Common myeloid progenitor, CD34-positive (primary cell): ENCODE results near the gene HOXB1.

Source experiments
- CTCF ChIA-PET: fragments of 350-600 bp; sonication (Branson Sonifier 250); formaldehyde crosslinking; loops from one replicate; lab custom pipeline; 2021; ENCODE audit warnings: antibody characterized with exemption; lab: Charles Lee
- POLR2A ChIA-PET: fragments of 350-600 bp; sonication (Branson Sonifier 250); formaldehyde crosslinking; loops from one replicate; lab custom pipeline; 2021; ENCODE audit warnings: antibody characterized with exemption; lab: Charles Lee
- DNase-seq, 3 donors: peaks; one replicate each; pipeline versions ENCODE4 v3.0.0 to v3.0.0-alpha.2; 2013
- H3K27ac ChIP-seq, 2 experiments: 1 replicate in 1 of 2; 2 replicates in 1 of 2; pipeline ENCODE4 v1.7.0; 2013; ENCODE audit warnings: inconsistent platforms in 2 of 2, low read length in 2 of 2, mild to moderate bottlenecking in 2 of 2, low read depth in 1 of 2, moderate library complexity in 1 of 2; ENCODE audit not compliant: severe bottlenecking in 2 of 2, insufficient read depth in 1 of 2, poor library complexity in 1 of 2
- H3K27me3 ChIP-seq, 5 experiments: replicated peaks in 2 of 5; 1 replicate in 3 of 5; 2 replicates in 2 of 5; pipeline versions ENCODE4 v1.6.1 to v1.7.0; 2013; ENCODE audit warnings: low read length in 4 of 5, mild to moderate bottlenecking in 2 of 5, moderate library complexity in 2 of 5, inconsistent platforms in 1 of 5; ENCODE audit not compliant: insufficient read depth in 5 of 5, control insufficient read depth in 4 of 5
- H3K36me3 ChIP-seq, 4 experiments: 1 replicate in 2 of 4; 2 replicates in 2 of 4; pipeline versions ENCODE4 v1.6.1 to v1.7.0; 2013; ENCODE audit warnings: low read length in 3 of 4, control low read depth in 1 of 4, mild to moderate bottlenecking in 1 of 4; ENCODE audit not compliant: control insufficient read depth in 4 of 4, insufficient read depth in 4 of 4
- H3K4me1 ChIP-seq, 4 experiments: 1 replicate in 3 of 4; 2 replicates in 1 of 4; pipeline versions ENCODE4 v1.6.1 to v1.7.1; 2013; ENCODE audit warnings: low read length in 3 of 4, mild to moderate bottlenecking in 3 of 4, control low read depth in 1 of 4, inconsistent platforms in 1 of 4, moderate library complexity in 1 of 4; ENCODE audit not compliant: control insufficient read depth in 4 of 4, insufficient read depth in 4 of 4; ENCODE audit errors: control extremely low read depth in 1 of 4
- H3K4me3 ChIP-seq, 7 experiments: 1 replicate in 4 of 7; 2 replicates in 3 of 7; pipeline versions ENCODE4 v1.5.1 to v1.7.0; 2013; ENCODE audit warnings: mild to moderate bottlenecking in 7 of 7, low read length in 6 of 7, moderate library complexity in 6 of 7, inconsistent platforms in 2 of 7, low read depth in 2 of 7, control low read depth in 1 of 7; ENCODE audit not compliant: insufficient read depth in 4 of 7, control insufficient read depth in 1 of 7; ENCODE audit errors: extremely low read depth in 1 of 7
- H3K9me3 ChIP-seq, 5 experiments: 1 replicate in 4 of 5; 2 replicates in 1 of 5; pipeline versions ENCODE4 v1.6.1 to v1.7.1; 2013; ENCODE audit warnings: low read length in 4 of 5, mild to moderate bottlenecking in 2 of 5, inconsistent platforms in 1 of 5, low read depth in 1 of 5, moderate library complexity in 1 of 5; ENCODE audit not compliant: control insufficient read depth in 4 of 5, insufficient read depth in 2 of 5; ENCODE audit errors: control extremely low read depth in 1 of 5
- WGBS: methylation state at CpG from one replicate; pipeline ENCODE4 v1.1.5; 2013; ENCODE audit not compliant: insufficient coverage; 5-methylcytosine and 5-hydroxymethylcytosine counted together

HOXB1 gene

DNA sequence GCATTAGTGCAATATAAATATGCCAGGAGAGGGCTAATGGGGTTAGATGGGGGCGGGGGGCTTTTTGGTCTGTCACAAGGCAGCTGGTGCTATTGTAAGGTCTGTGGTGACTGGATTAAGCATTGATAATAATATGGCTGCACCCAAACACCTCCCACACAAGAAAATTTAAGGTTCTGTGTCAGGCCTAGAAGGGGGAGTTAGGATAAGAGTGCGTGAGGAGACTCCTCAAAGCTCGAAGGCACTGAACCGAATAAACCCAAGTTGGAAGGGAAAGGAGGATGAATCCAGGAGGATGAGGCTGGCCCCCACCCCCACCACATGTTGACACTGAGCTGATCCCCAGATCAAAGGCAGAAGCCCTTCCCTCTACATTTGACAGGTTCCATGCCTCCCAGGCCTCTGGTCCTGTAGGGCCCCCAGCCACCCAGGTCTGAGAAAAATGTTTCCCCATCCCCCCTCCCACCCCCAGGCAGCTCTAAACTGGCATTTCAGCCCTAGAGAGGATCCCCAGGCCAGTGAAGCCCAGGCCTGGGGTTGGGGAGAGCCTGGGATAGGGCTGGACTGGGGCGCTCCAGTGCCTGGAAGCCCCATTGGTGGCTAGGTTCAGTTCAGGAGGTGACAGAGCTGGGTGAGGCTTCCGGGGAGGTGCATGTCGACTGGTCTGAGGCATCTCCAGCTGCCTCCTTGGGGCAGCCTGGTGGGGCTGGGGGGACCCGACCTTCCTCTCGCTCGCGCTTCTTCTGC lies 1.7 kb downstream of the HOXB1 start:
- CTCF ChIA-PET: interaction anchor here (0.8 to 1.5 kb wide), 4 partner anchors 11 to 47 kb away, joined by 3 to 4 read pairs (median 3); no protein-coding TSS in a partner anchor
- no peaks in the 10 kb centered on the region for H3K9me3 ChIP-seq
- 100% methylated on average over 10 of the region's 11 CpGs for WGBS
- no peak overlapping the region for H3K4me3 ChIP-seq
- H3K4me1 ChIP-seq: peaks cover 0 to 19% (median 5%) of the 10 kb centered on the region in 4 experiments
- H3K36me3 ChIP-seq: no peaks in the 10 kb centered on the region
- H3K27ac ChIP-seq: no peak overlapping the region
- POLR2A ChIA-PET: no interaction called here
- peaks cover 0 to 3% (median 0%) of the 10 kb centered on the region in 5 experiments for H3K27me3 ChIP-seq
- DNase-seq: no peak

DNA sequence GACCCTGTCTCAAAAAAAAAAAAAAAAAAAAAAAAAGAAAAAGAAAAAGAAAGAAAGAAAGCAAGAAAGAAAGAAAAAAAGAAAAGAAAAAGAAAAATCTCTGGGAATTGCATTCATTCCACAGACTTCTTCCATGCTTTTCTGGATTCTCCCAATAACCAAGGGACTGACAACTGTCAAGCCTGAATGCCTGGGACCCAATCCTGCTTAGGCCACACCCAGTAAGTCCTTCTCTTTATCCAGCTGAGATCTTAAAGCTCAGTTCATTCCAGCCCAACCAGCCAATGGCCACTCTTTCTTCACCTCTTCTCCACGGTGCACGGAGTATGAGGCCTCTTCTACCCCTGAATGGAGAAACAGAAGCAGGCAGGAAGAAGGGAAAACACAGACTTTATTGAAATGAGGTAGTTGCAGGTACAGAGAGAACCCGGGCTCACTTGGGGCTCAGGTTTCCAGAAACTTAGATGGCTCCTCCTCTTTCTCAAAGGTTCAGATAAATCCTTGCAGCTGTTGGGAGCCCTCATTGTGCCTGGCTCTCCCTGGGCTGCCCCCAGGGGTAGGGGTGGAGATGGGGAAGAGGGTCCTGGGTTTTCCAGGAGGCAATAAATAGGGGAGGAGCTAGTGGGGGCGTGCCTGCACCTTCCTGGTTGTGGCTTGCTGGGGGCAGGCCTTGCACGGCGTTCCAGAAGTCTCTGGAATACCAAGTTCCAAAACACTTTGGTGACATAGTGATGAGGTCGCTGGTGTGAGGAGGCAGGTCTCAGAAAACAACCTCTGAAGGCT lies 2.5 kb downstream of the HOXB1 start:
- DNase-seq: no peak

DNA sequence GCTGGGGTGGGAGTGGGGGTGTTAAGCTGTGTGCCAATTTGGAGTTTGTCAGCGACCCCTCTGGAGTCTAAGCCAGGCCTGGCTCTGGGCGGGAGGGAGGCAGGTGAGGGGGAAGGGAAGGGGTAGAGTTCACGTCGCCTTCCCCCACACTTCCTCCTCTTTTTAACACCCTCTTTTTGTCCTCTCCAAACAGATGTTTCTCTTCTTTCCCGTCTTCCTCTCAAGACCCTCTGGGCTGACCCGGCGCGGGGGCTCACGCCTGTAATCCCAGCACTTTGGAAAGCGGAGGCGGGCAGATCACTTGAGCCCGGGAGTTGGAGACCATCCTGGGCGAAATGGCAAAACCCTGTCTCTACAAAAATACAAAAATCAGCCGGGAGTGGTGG lies 3.3 kb downstream of the HOXB1 start:
- ChIA-PET POLR2A (no interaction called here), CTCF (interaction anchor here (1.1 to 2.4 kb wide), 2 partner anchors 8 to 12 kb away, joined by 3 to 9 read pairs; no protein-coding TSS in a partner anchor)
- no peaks in the 10 kb centered on the region for H3K9me3 ChIP-seq
- H3K27me3 ChIP-seq: peaks cover 0 to 3% (median 0%) of the 10 kb centered on the region in 5 experiments
- H3K36me3 ChIP-seq: no peaks in the 10 kb centered on the region
- peaks cover 0 to 19% (median 5%) of the 10 kb centered on the region in 4 experiments for H3K4me1 ChIP-seq
- WGBS: 92% methylated on average over 8 of the region's 14 CpGs
- H3K27ac ChIP-seq: no peak overlapping the region
- no peak for DNase-seq
- H3K4me3 ChIP-seq: peak overlapping the region in 2 of 7 experiments; percentile 51 to 67

More for the DNA sequence above, 2.5 kb downstream of the HOXB1 start:
- 70% methylated on average over 5 of the region's 7 CpGs for WGBS
- H3K27me3 ChIP-seq: peaks cover 0 to 3% (median 0%) of the 10 kb centered on the region in 5 experiments
- no peaks in the 10 kb centered on the region for H3K9me3 ChIP-seq
- peaks cover 0 to 19% (median 5%) of the 10 kb centered on the region in 4 experiments for H3K4me1 ChIP-seq
- H3K36me3 ChIP-seq: no peaks in the 10 kb centered on the region
- H3K4me3 ChIP-seq: no peak overlapping the region
- ChIA-PET CTCF (interaction anchor here (0.8 to 2.4 kb wide), 3 partner anchors 12 to 48 kb away, joined by 3 to 9 read pairs (median 3); no protein-coding TSS in a partner anchor), POLR2A (no interaction called here)
- H3K27ac ChIP-seq: no peak overlapping the region

DNA sequence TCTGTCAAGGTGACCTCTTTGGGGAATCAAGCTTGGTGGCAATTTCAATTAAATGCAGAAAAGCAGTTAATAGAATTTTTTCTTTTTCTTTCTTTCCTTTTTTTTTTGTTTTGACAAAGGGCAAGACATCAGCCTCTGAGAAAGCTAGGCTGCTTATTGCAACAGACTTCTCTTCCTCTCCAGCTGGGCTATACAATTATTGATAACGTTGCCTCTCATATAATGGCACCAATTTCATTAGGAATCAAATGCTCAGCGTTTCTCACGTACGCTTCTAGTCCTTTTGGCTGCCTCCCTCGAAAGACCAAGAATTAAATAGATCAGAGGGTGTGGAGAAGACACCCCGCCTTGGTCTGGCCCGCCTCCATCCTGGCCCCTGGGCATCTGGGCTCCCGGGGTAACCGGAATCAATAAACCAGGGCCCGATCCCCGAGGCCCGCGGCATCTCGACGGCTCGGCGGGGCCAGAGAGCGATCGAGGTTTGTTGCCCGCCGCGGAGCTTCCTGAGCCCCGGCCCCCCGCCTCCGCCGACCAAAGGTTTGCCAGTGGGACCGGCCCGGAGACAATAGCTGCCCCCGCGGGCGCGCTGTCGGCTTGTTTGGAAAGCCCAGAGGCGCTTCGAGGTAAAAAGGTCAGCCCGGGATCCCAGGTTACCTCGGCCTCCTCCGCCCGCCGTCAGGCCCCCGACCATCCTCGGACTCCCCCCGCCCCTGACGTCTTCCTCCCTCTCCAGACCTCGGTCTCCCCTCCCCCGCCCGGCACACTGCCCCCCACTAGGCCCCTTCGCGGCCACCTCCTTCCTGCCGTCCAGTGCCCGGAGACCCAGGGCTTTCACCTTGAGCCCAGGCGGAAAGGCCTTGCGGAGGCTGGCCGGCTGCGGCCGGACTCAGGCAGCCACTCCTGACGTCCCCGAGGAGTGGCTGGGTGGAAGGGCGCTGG lies 3.9 kb downstream of the HOXB1 start:
- POLR2A ChIA-PET: interaction anchor here (0.6 kb wide), 1 partner anchor 20 kb away, joined by 4 read pairs; no protein-coding TSS in a partner anchor
- no peak overlapping the region for H3K27ac ChIP-seq
- 14% methylated on average over 43 of the region's 59 CpGs for WGBS
- peaks cover 0 to 24% (median 5%) of the 10 kb centered on the region in 4 experiments for H3K4me1 ChIP-seq
- H3K4me3 ChIP-seq: peak overlapping the region in 4 of 7 experiments; percentile 31 to 67 (median 50)
- DNase-seq: no peak
- peaks cover 0 to 3% (median 0%) of the 10 kb centered on the region in 5 experiments for H3K27me3 ChIP-seq
- H3K36me3 ChIP-seq: no peaks in the 10 kb centered on the region
- no peaks in the 10 kb centered on the region for H3K9me3 ChIP-seq
- CTCF ChIA-PET: interaction anchor here (1.1 to 2.4 kb wide), 2 partner anchors 8 to 13 kb away, joined by 3 to 9 read pairs; no protein-coding TSS in a partner anchor

DNA sequence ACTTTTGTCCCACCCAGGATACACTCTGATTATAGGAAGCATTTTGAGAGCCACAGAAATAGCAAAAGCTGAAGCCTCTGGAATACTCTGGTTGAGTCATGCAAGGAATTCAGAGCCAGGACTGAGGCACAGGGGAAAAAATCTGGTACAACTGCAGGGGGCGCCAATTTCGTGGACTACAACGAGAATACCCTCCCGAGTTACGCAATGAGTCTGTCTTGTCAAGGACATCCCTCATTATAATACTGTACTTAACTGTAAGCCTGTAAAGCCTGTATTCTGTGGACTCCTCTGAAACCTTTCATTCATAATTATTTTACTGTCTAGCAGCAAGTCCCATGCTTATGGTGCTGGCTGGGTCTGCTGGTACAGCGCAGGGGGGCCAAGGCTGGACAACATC lies 7.8 kb downstream of the HOXB1 start:
- H3K4me3 ChIP-seq: no peak overlapping the region
- ChIA-PET CTCF (interaction anchor here (1.2 to 2.2 kb wide), 3 partner anchors 10 to 65 kb away, joined by 5 to 7 read pairs (median 5); no protein-coding TSS in a partner anchor), POLR2A (no interaction called here)
- H3K27ac ChIP-seq: no peak overlapping the region
- no peaks in the 10 kb centered on the region for H3K9me3 ChIP-seq
- no peaks in the 10 kb centered on the region for H3K36me3 ChIP-seq
- DNase-seq: no peak
- 100% methylated on average over 5 of the region's 6 CpGs for WGBS
- peaks cover 0 to 3% (median 0%) of the 10 kb centered on the region in 5 experiments for H3K27me3 ChIP-seq
- peaks cover 0 to 24% (median 5%) of the 10 kb centered on the region in 4 experiments for H3K4me1 ChIP-seq

DNA sequence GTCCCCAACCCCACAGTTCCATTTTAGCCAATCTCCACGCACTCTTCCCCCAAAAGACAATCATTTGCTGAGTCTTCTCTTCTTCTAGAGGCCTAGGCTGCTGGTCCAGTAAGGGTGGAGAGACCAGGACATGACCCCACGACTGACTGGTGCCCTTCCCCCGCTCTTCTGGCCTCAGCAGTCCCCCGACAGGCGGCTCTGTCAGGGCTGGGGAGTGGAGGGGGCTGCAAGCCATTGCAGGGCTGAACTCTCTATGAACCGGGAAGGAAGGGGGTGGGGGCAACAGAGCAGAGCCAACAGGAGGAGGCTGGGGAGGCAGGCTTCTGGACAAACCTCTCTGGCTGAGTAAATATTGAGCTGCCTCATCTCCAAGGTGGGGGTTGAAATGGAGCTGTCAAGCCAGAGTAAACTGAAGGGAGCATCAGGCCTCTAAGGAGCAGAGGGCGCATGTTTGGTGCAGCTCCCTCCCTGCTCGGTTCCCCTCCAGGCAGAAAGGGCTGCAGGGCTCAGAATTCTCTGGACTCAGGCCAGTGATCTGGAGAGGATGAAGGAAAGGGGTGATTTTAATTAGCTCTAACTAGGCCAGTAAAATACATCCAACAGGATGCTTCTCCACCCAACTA lies 8.7 kb downstream of the HOXB1 start:
- no peak for DNase-seq
- Histone ChIP-seq H3K9me3 (no peaks in the 10 kb centered on the region), H3K27me3 (peaks cover 0 to 3% (median 0%) of the 10 kb centered on the region in 5 experiments), H3K36me3 (no peaks in the 10 kb centered on the region), H3K27ac (no peak overlapping the region), H3K4me1 (peaks cover 0 to 17% (median 4%) of the 10 kb centered on the region in 4 experiments), H3K4me3 (no peak overlapping the region)
- POLR2A ChIA-PET: interaction anchor here (0.7 kb wide), 1 partner anchor 9 kb away, joined by 3 read pairs; no protein-coding TSS in a partner anchor
- CTCF ChIA-PET: interaction anchor here (1.2 to 2.2 kb wide), 3 partner anchors 9 to 66 kb away, joined by 5 to 7 read pairs (median 5); no protein-coding TSS in a partner anchor
- WGBS: 85% methylated on average over 3 of the region's 8 CpGs
